A673 (cell line): Measurements from ENCODE around the gene FAM236A. TPM values are rescaled to one million over a fixed set of nuclear protein-coding genes. Genes with fewer than 3 reads are reported as not detected.
"Not testable (repeated sequence)": the region's sequence is repeated elsewhere in the genome, so short reads cannot be mapped to it uniquely, and the experiment has no call there.

ENCODE experiments used
- Bru-seq: library from RNA; stranded (reverse); fragments of 400-500 nt; gene quantifications from one replicate; lab custom pipeline; 2021; lab: Mats Ljungman, UMichigan
- BruChase-seq, 2 experiments: library from RNA; stranded (reverse); fragments of 400-500 nt; gene quantifications; one replicate each; lab custom pipeline; 2021; lab: Mats Ljungman, UMichigan
- BruUV-seq: library from RNA; stranded (reverse); fragments of 400-500 nt; replicated peaks from 2 replicates; lab custom pipeline; 2021; lab: Mats Ljungman, UMichigan
- CTCF ChIA-PET: fragments of 300-600 bp; sonication (Branson Sonifier 250); formaldehyde crosslinking; loops from one replicate; lab custom pipeline; 2022; ENCODE audit warnings: antibody characterized with exemption; lab: Charles Lee
- POLR2A ChIA-PET: fragments of 300-600 bp; sonication (Branson Sonifier 250); formaldehyde crosslinking; loops from one replicate; lab custom pipeline; 2022; ENCODE audit warnings: antibody characterized with exemption; ENCODE audit not compliant: low non-redundant PET; lab: Charles Lee
- DNase-seq: peaks from one replicate; pipeline ENCODE4 v3.0.0-alpha.2; 2015; ENCODE audit warnings: low spot score
- H3K27ac ChIP-seq: fragments of 200-600 bp; sonication (generic); 2 replicates; pipeline ENCODE4 v1.5.1; 2016; ENCODE audit warnings: mixed run types, low read depth, mild to moderate bottlenecking, mixed read lengths, antibody characterized with exemption, low read length; ENCODE audit not compliant: poor library complexity, severe bottlenecking
- H3K27me3 ChIP-seq: fragments of 200-600 bp; sonication (generic); replicated peaks from 2 replicates; pipeline ENCODE4 v1.6.1; 2017; ENCODE audit warnings: mixed run types, low read depth, mild to moderate bottlenecking, mixed read lengths, antibody characterized with exemption, low read length; ENCODE audit not compliant: insufficient read depth, poor library complexity
- H3K36me3 ChIP-seq: fragments of 200-600 bp; sonication (generic); 2 replicates; pipeline ENCODE4 v1.6.1; 2016; ENCODE audit warnings: mixed run types, mild to moderate bottlenecking, mixed read lengths, antibody characterized with exemption, low read length; ENCODE audit not compliant: insufficient read depth, poor library complexity, severe bottlenecking
- H3K4me1 ChIP-seq: fragments of 200-600 bp; sonication (generic); 2 replicates; pipeline ENCODE4 v1.6.1; 2017; ENCODE audit warnings: mixed run types, mild to moderate bottlenecking, mixed read lengths, antibody characterized with exemption, low read length; ENCODE audit not compliant: insufficient read depth, poor library complexity, severe bottlenecking
- H3K4me3 ChIP-seq: fragments of 200-600 bp; sonication (generic); 2 replicates; pipeline ENCODE4 v1.5.1; 2016; ENCODE audit warnings: low read depth, mixed run types, mild to moderate bottlenecking, mixed read lengths, low read length; ENCODE audit not compliant: poor library complexity, severe bottlenecking
- H3K9me3 ChIP-seq: fragments of 200-600 bp; sonication (generic); 2 replicates; pipeline ENCODE4 v1.6.1; 2016; ENCODE audit warnings: mixed run types, low read depth, mild to moderate bottlenecking, mixed read lengths, antibody characterized with exemption, low read length; ENCODE audit not compliant: poor library complexity, severe bottlenecking
- intact Hi-C: fragments of 100-400 bp; cut with micrococcal nuclease; formaldehyde crosslinking; loops from one replicate; pipeline ENCODE4 v1.10.0; 2022; ENCODE audit not compliant: unreplicated experiment
- long read RNA-seq: library from polyadenylated mRNA; stranded (forward); transcript quantifications from one replicate; pipeline ENCODE4 v2.0.0, GENCODE V29; 2022
- total RNA-seq: library from RNA; stranded (reverse); gene quantifications from 2 replicates; pipeline ENCODE4 v1.2.3, GENCODE V29; 2021

FAM236A gene
- total RNA-seq (not detected in 2 replicates), Bru-seq, nascent RNA (not detected), BruChase-seq, experiment 1, labeled RNA remaining after a 2-hour chase (not detected), BruChase-seq, experiment 2, labeled RNA remaining after a 6-hour chase (not detected)
- long read RNA-seq, result 0 reads

DNA sequence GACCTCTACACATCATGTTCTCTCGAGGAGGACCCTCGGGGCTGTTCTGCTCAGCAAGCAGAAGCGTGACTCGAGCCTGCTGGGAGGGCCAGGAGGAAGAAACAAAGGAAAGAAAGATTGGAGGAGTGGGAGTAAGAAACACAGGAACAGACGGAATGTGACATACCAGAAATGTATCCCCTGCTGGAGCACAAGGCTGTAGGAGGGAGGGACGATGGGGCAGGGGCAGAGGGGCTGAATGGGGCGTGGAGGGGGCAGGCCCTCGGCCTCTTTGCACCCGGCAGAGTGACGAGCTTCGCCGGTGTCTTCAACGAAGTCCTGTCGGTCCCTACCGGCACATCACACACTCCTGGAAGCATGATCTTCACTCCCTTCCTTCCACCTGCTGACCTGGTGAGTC is at the start of gene FAM236A:
FAM236A (plus strand) TSS at position 301 of the 400 bp plus-strand sequence; CDS start at position 358, 57 bp downstream.
- BruUV-seq, DNase-seq, H3K27me3 ChIP-seq, intact Hi-C loops, POLR2A ChIA-PET, H3K9me3 ChIP-seq, H3K36me3 ChIP-seq, CTCF ChIA-PET, H3K4me3 ChIP-seq, H3K4me1 ChIP-seq, H3K27ac ChIP-seq: not testable (repeated sequence)

DNA sequence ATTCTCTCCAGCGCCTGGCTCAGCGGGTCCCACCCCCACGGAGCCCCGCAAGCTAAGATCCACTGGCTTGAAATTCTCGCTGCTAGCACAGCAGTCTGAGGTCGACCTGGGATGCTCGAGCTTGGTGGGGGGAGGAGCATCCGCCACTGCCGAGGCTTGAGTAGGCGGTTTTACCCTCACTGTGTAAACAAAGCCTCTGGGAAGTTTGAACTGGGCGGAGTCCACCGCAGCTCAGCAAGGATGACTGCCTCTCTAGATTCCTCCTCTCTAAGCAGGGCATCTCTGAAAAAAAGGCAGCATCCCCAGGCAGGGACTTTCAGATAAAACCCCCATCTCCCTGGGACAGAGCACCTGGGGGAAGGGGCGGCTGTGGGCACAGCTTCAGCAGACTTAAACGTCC is 48.3 kb upstream of the FAM236A start:
- DNase-seq, H3K4me1 ChIP-seq, POLR2A ChIA-PET, H3K4me3 ChIP-seq, CTCF ChIA-PET, H3K9me3 ChIP-seq, intact Hi-C loops, H3K27ac ChIP-seq, H3K36me3 ChIP-seq, BruUV-seq, H3K27me3 ChIP-seq: not testable (repeated sequence)

DNA sequence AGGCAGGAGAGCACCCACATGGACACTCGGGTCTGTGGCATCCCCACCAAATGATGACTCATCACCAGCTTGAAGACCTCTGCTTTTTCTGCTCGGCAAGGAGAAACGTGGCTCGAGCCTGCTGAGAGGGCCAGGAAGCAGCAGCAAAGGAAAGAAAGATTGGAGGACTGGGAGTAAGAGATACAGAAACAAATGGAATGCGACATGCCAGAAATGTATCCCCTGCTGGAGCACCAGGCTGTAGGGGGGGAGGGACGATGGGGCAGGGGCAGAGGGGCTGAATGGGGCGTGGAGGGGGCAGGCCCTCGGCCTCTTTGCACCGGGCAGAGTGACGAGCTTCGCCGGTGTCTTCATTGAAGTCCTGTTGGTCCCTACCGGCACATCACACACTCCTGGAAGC is 25.7 kb upstream of the FAM236A start, which contains the start of gene FAM236C:
FAM236C (plus strand) TSS at position 301 of the 400 bp plus-strand sequence. CDS start 100 bp downstream, outside the sequence.
- DNase-seq, CTCF ChIA-PET, intact Hi-C loops, POLR2A ChIA-PET, H3K4me3 ChIP-seq, H3K4me1 ChIP-seq, H3K9me3 ChIP-seq, H3K27ac ChIP-seq, BruUV-seq, H3K36me3 ChIP-seq, H3K27me3 ChIP-seq: not testable (repeated sequence)

DNA sequence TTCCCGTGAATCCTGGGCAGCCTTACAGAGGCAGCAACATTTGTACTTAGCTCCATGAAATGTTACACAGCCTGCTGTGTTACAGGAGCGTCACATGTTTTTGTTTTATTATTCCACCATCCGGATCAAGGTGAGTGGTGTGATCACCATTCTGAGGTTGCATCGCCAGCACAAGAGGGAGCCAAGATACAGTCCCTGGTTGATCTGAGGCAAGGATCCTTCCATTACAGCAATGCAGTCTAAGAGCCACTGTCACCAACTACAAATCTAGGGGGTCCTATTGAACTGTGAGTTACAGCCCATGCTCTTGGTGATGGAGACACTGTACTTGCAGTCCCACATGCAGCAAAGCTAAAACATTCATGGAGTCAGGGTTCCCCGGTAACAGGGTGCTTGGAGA is 21.9 kb upstream of the FAM236A start:
- H3K27me3 ChIP-seq, POLR2A ChIA-PET, H3K27ac ChIP-seq, CTCF ChIA-PET, H3K9me3 ChIP-seq, BruUV-seq, intact Hi-C loops, H3K36me3 ChIP-seq, H3K4me3 ChIP-seq, H3K4me1 ChIP-seq, DNase-seq: not testable (repeated sequence)

DNA sequence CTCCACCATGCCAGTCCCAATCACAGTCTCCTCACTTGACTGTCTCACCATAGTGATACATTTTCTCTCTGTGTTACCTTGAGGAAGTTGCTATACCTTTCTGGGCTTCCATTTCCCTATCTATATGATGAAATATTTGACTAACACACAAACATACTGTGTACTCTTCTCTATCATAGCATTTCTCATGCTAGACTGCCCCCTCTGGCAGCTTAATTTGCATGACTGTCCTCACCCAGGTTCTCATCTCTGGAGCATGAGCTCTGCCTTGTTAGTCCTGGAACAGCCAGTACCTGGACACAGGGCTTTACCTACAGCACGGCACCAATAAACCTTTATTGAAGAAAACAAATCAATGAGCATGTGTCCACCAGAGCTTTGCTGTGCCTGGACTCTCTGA is 5.7 kb upstream of the FAM236A start:
- DNase-seq, H3K27me3 ChIP-seq, H3K9me3 ChIP-seq, intact Hi-C loops, H3K4me3 ChIP-seq, POLR2A ChIA-PET, CTCF ChIA-PET, BruUV-seq, H3K4me1 ChIP-seq, H3K36me3 ChIP-seq, H3K27ac ChIP-seq: not testable (repeated sequence)

DNA sequence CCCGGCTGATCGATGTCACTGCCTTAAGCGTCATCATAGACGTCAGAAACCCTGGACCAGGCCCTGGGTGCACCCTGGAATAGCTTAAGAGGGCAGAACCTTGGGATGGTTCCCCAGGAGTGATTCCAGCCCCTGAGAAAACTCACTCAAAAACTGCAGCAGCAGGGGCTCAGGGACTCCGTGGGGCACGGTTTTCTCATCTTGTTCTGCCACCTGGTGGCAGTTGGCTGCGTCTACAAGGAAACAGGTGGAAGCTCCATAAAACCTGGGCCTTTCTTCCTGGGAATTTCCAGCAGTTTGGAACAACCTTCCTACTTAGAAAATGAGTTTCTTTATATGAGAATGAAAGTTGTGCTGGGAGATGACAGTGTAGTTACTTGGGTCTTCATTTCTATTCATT is 1.6 kb upstream of the FAM236A start:
- H3K36me3 ChIP-seq, H3K27ac ChIP-seq, H3K4me1 ChIP-seq, H3K9me3 ChIP-seq, H3K27me3 ChIP-seq, POLR2A ChIA-PET, CTCF ChIA-PET, intact Hi-C loops, DNase-seq, H3K4me3 ChIP-seq, BruUV-seq: not testable (repeated sequence)

DNA sequence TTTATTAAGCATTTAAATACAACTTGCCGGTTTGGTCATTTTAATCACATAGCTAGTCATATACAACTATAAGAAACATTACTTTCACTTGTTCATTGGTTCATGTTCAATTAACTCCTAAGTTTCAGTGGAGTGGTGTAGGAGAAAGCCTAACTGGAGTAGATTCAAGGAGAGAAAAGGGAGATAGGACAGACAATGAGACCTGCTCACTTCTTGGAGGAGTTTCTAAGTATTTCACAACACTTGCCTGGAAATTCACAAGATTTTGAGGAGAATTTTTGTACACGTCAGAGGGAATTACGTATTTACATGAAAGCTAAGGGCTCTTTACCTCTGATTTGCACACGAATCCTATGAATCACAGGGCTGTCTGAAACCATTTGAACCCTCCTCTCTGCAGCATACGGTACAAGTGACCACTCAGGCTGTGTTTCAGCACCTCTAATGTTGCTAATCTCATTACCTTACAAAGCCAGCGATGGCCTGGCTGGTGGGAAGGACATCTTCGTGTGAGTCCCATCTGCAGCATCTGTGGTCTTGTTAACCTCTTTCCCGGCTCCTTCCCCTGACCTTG is 1.0 kb upstream of the FAM236A start:
- POLR2A ChIA-PET, H3K9me3 ChIP-seq, CTCF ChIA-PET, DNase-seq, H3K27ac ChIP-seq, H3K4me1 ChIP-seq, intact Hi-C loops, H3K36me3 ChIP-seq, H3K4me3 ChIP-seq, BruUV-seq, H3K27me3 ChIP-seq: not testable (repeated sequence)
